HFF-Myc (cell line): Measurements from ENCODE around the gene CMIP.

Experiments
- DNase-seq: peaks from one replicate; pipeline ENCODE4 v3.0.0-alpha.2; 2011; ENCODE audit warnings: low read depth; ENCODE audit errors: extremely low read depth
- H3K4me3 ChIP-seq: replicated peaks from 2 replicates; pipeline ENCODE4 v1.5.1; 2011; ENCODE audit warnings: low read depth, mild to moderate bottlenecking, control low read depth, low read length
- CTCF ChIP-seq: IDR thresholded peaks from 2 replicates; pipeline ENCODE4 v1.5.1; 2012; ENCODE audit warnings: mild to moderate bottlenecking, low read depth, low read length, control low read depth; ENCODE audit errors: missing control alignments

CMIP gene

GRCh38 chr16:81444448-81445121, at the start of gene CMIP:
Gene CMIP, plus strand, starts transcription at chr16:81444808.
- no peak for DNase-seq
- no peak for TF ChIP-seq CTCF
- H3K4me3 ChIP-seq: peak within 1 kb of the TSS; percentile 92

- no peak for TF ChIP-seq CTCF
- DNase-seq: no peak
- H3K4me3 ChIP-seq: no peak overlapping the region
These were observed 49.5 kb upstream of the CMIP start for GRCh38 chr16:81394966-81395655.

- TF ChIP-seq CTCF: no peak
- no peak for DNase-seq
- H3K4me3 ChIP-seq: no peak overlapping the region
These were observed 47.3 kb upstream of the CMIP start for GRCh38 chr16:81397058-81397878.

- no peak for TF ChIP-seq CTCF
- no peak for DNase-seq
- H3K4me3 ChIP-seq: no peak overlapping the region
These were observed 46.6 kb upstream of the CMIP start for GRCh38 chr16:81397879-81398520.

- no peak for TF ChIP-seq CTCF
- no peak overlapping the region for H3K4me3 ChIP-seq
- no peak for DNase-seq
These were observed 44.7 kb upstream of the CMIP start for GRCh38 chr16:81399909-81400308.
